ENCODE measurements around the gene FIGNL1.

FIGNL1 gene

DNA sequence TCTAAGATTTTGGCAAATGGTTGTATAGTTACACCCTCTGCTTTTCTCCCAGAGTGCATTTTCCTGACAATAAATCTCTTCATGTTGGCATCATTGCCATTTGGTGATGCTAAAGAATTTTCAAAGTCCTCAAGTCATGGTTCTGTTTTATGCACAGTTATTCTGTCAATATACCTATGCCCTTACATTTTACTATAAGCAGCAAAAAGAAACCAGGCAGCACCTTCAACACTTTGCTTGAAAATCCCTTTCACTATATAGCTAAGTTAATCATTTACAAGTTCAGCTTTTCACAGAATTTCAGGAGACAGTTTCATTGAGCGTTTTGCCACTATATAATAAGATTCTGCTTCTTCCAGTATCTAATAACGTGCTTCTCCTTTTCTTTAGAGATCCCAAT is 22.6 kb downstream of the FIGNL1 start:
- no peak for DNase-seq (ENCODE audit: low read depth)

- no peak for DNase-seq (ENCODE audit: low read depth)
Observed at GRCh38 chr7:50426280-50427045, 23.7 kb downstream of the FIGNL1 start.

DNA sequence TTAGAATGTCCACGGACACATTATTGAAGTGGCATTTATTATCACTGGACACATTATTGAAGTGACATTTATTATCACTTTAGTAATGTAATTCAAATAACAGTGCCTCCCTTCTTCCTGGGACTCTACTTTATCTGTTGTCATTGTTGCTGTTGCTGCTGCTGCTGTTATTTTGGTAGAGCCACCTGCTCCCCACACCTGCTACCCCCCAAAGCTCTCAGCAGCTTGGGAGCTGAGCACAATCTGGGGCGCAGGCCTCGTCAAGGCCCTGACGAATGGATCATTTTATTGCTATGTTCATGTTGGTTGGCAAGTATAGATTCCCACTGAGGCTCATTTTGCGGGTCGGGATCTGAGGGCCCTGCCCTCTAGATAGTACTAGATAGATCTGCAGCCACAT is 24.8 kb downstream of the FIGNL1 start:
- DNase-seq (ENCODE audit: low read depth): no peak

- DNase-seq (ENCODE audit: low read depth): no peak
Observed at GRCh38 chr7:50423860-50424259, 26.3 kb downstream of the FIGNL1 start.

DNA sequence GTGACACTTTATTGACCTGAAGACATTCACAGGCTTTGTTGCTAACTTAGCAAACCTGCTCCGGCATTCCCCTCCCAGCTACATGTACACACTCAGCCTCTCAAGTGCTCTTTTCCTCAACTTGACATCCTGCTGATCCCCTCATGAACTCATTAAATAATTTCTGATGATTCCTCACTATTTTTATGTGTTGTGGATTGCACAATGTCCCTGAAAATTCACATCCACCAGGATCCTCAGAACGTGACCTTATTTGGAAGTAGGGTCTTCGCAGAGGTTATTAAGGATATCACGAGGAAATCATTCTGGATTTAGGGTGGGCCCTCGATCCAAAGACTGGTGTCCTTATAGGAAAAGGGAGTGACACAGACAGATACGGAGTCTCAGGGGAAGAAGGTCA is 27.3 kb downstream of the FIGNL1 start:
- no peak for DNase-seq (ENCODE audit: low read depth)

DNA sequence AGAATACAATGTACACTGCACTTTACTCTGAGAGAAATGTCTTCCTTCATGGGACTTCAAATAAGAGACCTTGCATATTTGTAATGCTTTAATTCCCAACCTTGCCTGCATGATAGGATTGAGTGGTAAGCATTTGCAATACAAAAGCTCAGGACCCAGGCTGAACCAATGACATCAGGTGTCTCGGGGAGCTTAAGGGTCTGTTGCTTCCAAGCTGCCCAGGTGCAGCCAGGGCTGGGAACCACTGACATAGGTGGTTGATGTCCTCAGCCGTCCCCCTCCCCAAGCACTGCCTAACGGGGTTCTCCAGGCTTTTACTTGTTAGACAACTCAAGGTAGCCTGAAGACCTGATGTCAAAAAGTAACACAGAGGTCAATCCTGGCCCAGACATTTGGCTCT is 29.1 kb downstream of the FIGNL1 start:
- DNase-seq (ENCODE audit: low read depth): no peak

DNA sequence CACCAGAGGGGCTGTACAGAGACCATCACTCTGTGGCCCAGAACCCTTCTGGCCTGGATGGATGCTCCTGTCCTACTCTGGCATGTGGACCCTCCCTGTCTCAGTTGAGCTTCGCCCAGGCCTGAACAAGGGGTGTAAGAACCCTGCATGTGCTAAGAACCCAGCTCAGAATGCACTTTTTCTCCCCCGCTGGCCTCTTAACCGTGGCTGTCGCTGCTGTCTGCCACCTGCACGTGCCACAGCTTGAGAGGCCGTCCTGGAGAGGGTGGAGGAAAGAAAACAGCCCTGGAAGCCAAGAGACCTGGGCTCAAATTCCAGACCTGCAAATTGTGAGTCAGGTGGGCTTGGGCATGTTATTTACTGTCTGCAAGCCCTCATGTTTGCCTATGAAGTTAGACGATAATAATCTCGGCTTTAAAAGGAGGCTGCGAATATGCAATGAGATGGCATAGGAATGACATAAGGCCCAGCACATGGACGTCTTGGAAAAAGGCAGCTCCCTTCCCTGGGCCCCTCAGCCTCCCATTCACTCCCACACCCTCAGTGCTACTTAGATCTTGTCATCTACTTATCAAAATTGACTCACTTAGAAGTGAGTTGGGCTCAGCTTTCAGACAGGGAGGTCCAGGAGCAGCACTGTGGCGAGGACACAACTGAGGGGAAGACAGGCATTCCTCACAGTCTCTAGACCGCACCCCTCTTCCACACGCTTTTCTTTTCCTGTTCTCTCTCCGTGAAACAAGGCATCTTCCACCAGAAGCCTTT is 31.4 kb downstream of the FIGNL1 start:
- DNase-seq (ENCODE audit: low read depth): no peak

- DNase-seq (ENCODE audit: low read depth): peak; percentile 48
Observed at GRCh38 chr7:50418086-50418515, 32.0 kb downstream of the FIGNL1 start.

- no peak for DNase-seq (ENCODE audit: low read depth)
Observed at GRCh38 chr7:50416527-50417182, 33.5 kb downstream of the FIGNL1 start.

- DNase-seq (ENCODE audit: low read depth): no peak
Observed at GRCh38 chr7:50415844-50416364, 34.2 kb downstream of the FIGNL1 start.

GRCh38 chr7:50413561-50413960 is 36.6 kb downstream of the FIGNL1 start:
- no peak for DNase-seq (ENCODE audit: low read depth)

DNA sequence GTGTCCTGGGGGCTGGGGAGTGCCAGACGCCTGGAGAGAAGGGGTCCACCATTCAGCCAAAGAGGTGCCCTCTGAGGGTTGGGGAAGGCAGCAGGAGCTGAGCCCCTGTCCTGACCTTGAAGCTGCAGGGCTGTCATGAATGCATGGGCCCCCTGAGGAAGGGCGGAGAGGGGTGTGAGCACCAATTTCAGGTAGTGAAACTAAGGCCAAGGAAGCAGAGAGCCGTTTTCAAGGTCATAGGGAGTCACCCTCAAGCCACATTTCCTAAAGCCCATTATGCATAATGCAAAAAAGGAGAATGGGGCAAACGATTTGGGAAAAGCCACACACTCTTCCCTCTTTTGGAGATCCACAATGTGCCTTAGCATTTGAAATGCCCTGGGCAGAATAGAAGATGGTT is 37.2 kb downstream of the FIGNL1 start:
- no peak for DNase-seq (ENCODE audit: low read depth)

DNA sequence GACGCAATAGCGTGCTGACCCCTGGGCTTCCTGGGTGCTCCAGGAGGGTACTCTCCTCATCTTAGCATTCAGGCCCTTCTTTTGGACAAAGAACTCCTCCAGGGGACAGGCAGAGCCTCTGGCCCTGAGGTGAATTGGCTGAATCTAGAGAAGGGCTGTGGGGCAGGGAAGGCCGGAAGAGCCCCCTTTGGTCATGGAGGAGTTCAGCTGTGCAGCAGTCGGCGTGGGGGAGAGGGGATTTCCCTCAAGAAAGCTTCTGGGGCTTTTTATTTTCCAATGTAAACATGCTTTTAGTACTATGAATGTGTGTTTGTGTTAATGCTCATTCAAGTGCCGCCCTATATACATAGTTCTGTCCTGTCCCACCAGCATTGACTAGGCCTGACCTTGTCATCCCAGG is 38.8 kb downstream of the FIGNL1 start:
- no peak for DNase-seq (ENCODE audit: low read depth)

- no peak for DNase-seq (ENCODE audit: low read depth)
Observed at GRCh38 chr7:50409856-50410745, 40.0 kb downstream of the FIGNL1 start.

DNA sequence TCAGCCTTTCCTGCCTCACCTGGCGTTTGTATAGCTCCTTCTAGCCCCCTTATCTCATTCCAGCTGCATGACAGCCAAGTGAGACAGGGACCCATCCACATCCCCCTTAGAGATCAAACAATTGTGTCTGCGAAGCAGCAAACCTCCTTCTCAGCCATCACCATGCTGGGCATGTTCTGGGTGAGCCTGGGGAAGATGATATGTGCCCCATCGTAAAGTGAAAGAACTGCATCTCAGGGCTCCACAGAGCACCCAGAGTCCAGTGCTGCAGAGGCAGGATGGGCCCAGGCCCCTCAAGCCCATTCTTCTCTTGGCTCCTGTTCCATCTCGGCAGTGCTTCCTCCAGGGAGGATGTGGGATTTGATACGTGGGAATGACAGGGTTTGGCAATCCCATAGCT is 43.2 kb downstream of the FIGNL1 start:
- DNase-seq (ENCODE audit: low read depth): no peak

DNA sequence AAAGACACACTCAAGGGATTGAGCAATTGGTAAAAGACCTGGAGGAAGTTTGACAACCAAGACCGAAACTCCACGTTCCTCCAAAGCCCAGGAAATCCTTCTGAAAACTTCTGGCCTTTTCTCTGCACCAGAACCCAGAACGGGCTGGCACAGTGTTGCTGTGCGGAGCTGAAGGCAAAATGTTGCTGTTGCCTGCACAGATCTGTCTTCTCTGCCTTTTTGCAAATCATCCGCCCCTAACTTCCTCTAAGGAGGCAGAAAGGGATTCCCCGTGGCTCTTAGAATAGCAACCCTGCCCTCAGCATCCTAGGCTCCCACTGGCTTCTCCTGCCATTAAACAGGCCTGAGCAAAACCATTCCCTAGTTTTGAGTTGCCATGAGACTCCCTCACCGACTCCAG is 44.9 kb downstream of the FIGNL1 start:
- no peak for DNase-seq (ENCODE audit: low read depth)

GRCh38 chr7:50404392-50404791 is 45.8 kb downstream of the FIGNL1 start:
- DNase-seq (ENCODE audit: low read depth): no peak

- DNase-seq (ENCODE audit: low read depth): no peak
Observed at GRCh38 chr7:50400114-50400513, 50.0 kb downstream of the FIGNL1 start.

DNA sequence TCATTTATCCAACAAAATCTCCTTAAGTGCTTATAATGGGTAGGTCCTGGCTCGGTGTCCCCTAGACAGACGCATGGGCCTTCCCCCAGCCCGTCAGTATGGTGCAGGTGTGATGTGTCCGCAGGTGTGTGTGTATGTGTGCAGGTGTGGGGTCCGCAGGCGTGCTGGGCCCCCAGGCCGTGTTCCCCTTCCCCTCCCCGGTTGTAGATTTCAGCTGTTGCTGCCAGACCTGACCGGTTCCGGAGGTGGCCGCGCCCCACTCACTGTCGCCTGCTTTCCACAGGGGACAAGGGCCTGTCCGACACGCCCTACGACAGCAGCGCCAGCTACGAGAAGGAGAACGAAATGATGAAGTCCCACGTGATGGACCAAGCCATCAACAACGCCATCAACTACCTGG is 50.5 kb downstream of the FIGNL1 start:
- no peak for DNase-seq (ENCODE audit: low read depth)

- no peak for DNase-seq (ENCODE audit: low read depth)
Observed at GRCh38 chr7:50399206-50399605, 50.9 kb downstream of the FIGNL1 start.

DNA sequence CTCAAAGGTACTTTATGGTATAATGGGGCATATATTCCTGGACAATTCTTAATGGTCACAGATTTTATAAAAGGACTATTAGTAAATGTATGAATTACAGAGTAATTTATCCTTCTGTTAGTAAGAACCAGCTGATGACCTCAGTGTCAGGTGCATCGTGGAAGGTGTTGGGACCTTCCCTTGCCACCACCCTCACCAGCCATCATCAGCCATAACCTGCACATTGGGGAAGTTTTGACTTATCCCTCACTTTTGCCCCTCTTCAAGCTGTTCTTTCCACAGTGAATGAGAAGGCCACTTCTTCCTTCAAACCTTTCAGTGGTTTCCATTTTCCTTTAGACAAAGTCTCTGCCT is 52.2 kb downstream of the FIGNL1 start:
- DNase-seq (ENCODE audit: low read depth): no peak
